A549 (cell line): ENCODE data around the gene CCR5AS.

ENCODE experiments used
- ATAC-seq, 2 experiments: fragments of 200-7000 bp in 1 of 2; fragments of >200 bp in 1 of 2; cut with Nextera tagmentation in 1 of 2; cut with Tn5 transposase in 1 of 2; 3 replicates each; pipeline versions ENCODE4 v1.8.0 to v1.9.1; 2018 to 2020; ENCODE audit warnings: mild to moderate bottlenecking in 1 of 2, moderate library complexity in 1 of 2
- CTCF ChIA-PET: fragments of 300-600 bp; sonication (Branson Sonifier 250); formaldehyde crosslinking; extraction: SDS; loops from one replicate; lab custom pipeline; 2021; ENCODE audit warnings: antibody characterized with exemption, inconsistent platforms; lab: Yijun Ruan, JAX
- POLR2A ChIA-PET: fragments of 350-600 bp; formaldehyde crosslinking; extraction: SDS; loops from one replicate; lab custom pipeline; 2021; ENCODE audit warnings: antibody characterized with exemption, inconsistent platforms; lab: Yijun Ruan, JAX
- DNase-seq, 2 experiments: peaks; one replicate each; pipeline versions ENCODE4 v3.0.0 to v3.0.0-alpha.2; 2011 to 2016; ENCODE audit warnings: low read depth in 1 of 2, low spot score in 1 of 2
- FAIRE-seq: peaks from 2 replicates; lab custom pipeline; 2011; peaks lifted over from hg19 to GRCh38; lab: Jason Lieb, UNC
- H3K27ac ChIP-seq, 2 experiments: fragments of >200 bp; sonication (Bioruptor Twin); formaldehyde crosslinking; 3 replicates each; pipeline ENCODE4 v1.5.1; 2016 to 2017
- H3K4me1 ChIP-seq: fragments of >200 bp; sonication (Bioruptor Twin); formaldehyde crosslinking; 3 replicates; pipeline ENCODE4 v1.6.1; 2016
- H3K4me2 ChIP-seq: fragments of >200 bp; sonication (Bioruptor Twin); formaldehyde crosslinking; 3 replicates; pipeline ENCODE4 v1.6.1; 2016
- H3K4me3 ChIP-seq: fragments of >200 bp; sonication (Bioruptor Twin); formaldehyde crosslinking; 3 replicates; pipeline ENCODE4 v1.5.1; 2016
- H3K9me3 ChIP-seq: fragments of >200 bp; sonication (Bioruptor Twin); formaldehyde crosslinking; 3 replicates; pipeline ENCODE4 v1.6.1; 2016
- CEBPB ChIP-seq, 2 experiments: fragments of >200 bp in 1 of 2; sonication (Bioruptor Twin) in 1 of 2; formaldehyde crosslinking in 1 of 2; IDR thresholded peaks; 2 replicates each; pipeline ENCODE4 v1.6.1; 2012 to 2016
- FOXS1 ChIP-seq: fragments of 250-450 bp; sonication (Bioruptor Pico); IDR thresholded peaks from 2 replicates; pipeline ENCODE4 v1.5.0; 2020; ENCODE audit warnings: mild to moderate bottlenecking, moderate library complexity
- GATA3 ChIP-seq: IDR thresholded peaks from 2 replicates; pipeline ENCODE4 v1.6.1; 2012; ENCODE audit warnings: borderline replicate concordance
- HOXA7 ChIP-seq: fragments of 250-450 bp; sonication (Bioruptor Pico); IDR thresholded peaks from 2 replicates; pipeline ENCODE4 v1.5.0; 2020; ENCODE audit warnings: mild to moderate bottlenecking, moderate library complexity
- HOXB13 ChIP-seq: fragments of 250-450 bp; sonication (Bioruptor Pico); IDR thresholded peaks from 2 replicates; pipeline ENCODE4 v1.5.0; 2020; ENCODE audit warnings: low read depth, mild to moderate bottlenecking, moderate library complexity
- HOXB5 ChIP-seq: fragments of 250-450 bp; sonication (Bioruptor Pico); IDR thresholded peaks from 2 replicates; pipeline ENCODE4 v1.5.0; 2020; ENCODE audit warnings: mild to moderate bottlenecking, moderate library complexity
- JUN ChIP-seq, 2 experiments: fragments of >200 bp; sonication (Bioruptor Twin); formaldehyde crosslinking; IDR thresholded peaks; 2 replicates in 1 of 2; 3 replicates in 1 of 2; pipeline ENCODE4 v1.6.1; 2016 to 2017
- KDM1A ChIP-seq: fragments of 200-600 bp; sonication (generic); IDR thresholded peaks from 2 replicates; pipeline ENCODE4 v1.6.1; 2016; ENCODE audit warnings: low read depth, mild to moderate bottlenecking
- KDM5A ChIP-seq: fragments of 200-600 bp; sonication (generic); IDR thresholded peaks from 2 replicates; pipeline ENCODE4 v1.6.1; 2016; ENCODE audit warnings: antibody characterized with exemption, mild to moderate bottlenecking
- MAFK ChIP-seq: fragments of 450-650 bp; IDR thresholded peaks from 2 replicates; pipeline ENCODE4 v1.6.1; 2014; ENCODE audit not compliant: partially characterized antibody
- NFE2L2 ChIP-seq: fragments of 150-350 bp; conservative IDR thresholded peaks from 2 replicates; pipeline ENCODE4 v1.6.1; 2014; ENCODE audit warnings: low read length
- NPAS2 ChIP-seq: fragments of 250-450 bp; sonication (Bioruptor Pico); IDR thresholded peaks from 2 replicates; pipeline ENCODE4 v1.8.0; 2022; ENCODE audit warnings: mild to moderate bottlenecking, moderate library complexity, borderline replicate concordance
- RAD21 ChIP-seq, 2 experiments: fragments of >200 bp in 1 of 2; sonication (Bioruptor Twin) in 1 of 2; formaldehyde crosslinking in 1 of 2; IDR thresholded peaks in 1 of 2; conservative IDR thresholded peaks in 1 of 2; 2 replicates in 1 of 2; 3 replicates in 1 of 2; pipeline ENCODE4 v1.6.1; 2012 to 2018; ENCODE audit warnings: inconsistent platforms in 1 of 2
- RARB ChIP-seq: fragments of 250-450 bp; sonication (Bioruptor Pico); IDR thresholded peaks from 2 replicates; pipeline ENCODE4 v1.8.0; 2021; ENCODE audit warnings: mild to moderate bottlenecking, moderate library complexity
- RNF2 ChIP-seq: fragments of 200-600 bp; sonication (generic); IDR thresholded peaks from 2 replicates; pipeline ENCODE4 v1.6.1; 2016; ENCODE audit warnings: low read depth, mild to moderate bottlenecking, antibody characterized with exemption, moderate library complexity, borderline replicate concordance
- SREBF2 ChIP-seq: fragments of 450-650 bp; IDR thresholded peaks from 2 replicates; pipeline ENCODE4 v1.6.1; 2014; ENCODE audit warnings: mild to moderate bottlenecking, moderate library complexity
- ZFP36 ChIP-seq: fragments of 450-650 bp; IDR thresholded peaks from 2 replicates; pipeline ENCODE4 v1.6.1; 2014; ENCODE audit warnings: borderline replicate concordance; ENCODE audit not compliant: partially characterized antibody
- ZSCAN20 ChIP-seq: fragments of 250-450 bp; sonication (Bioruptor Pico); IDR thresholded peaks from 2 replicates; pipeline ENCODE4 v1.8.0; 2022; ENCODE audit warnings: mild to moderate bottlenecking, moderate library complexity
- WGBS: methylation state at CpG from one replicate; pipeline ENCODE4 v1.1.6; 2017; ENCODE audit errors: missing lambda C conversion rate; 5-methylcytosine and 5-hydroxymethylcytosine counted together
- TF ChIP-seq, protein P1 (sequence below): fragments of >200 bp; sonication (Bioruptor Twin); formaldehyde crosslinking; IDR thresholded peaks from 3 replicates; pipeline ENCODE4 v1.5.1; 2016
- TF ChIP-seq, protein P2 (sequence below): fragments of >200 bp; sonication (Bioruptor Twin); formaldehyde crosslinking; IDR thresholded peaks from 3 replicates; pipeline ENCODE4 v1.6.1; 2016
- TF ChIP-seq, protein P3 (sequence below): fragments of 250-450 bp; sonication (Bioruptor Pico); IDR thresholded peaks from 2 replicates; pipeline ENCODE4 v1.5.0; 2020; ENCODE audit warnings: low read depth, mild to moderate bottlenecking, moderate library complexity
- TF ChIP-seq, protein P4 (sequence below): fragments of 250-450 bp; sonication (Bioruptor Pico); IDR thresholded peaks from 2 replicates; pipeline ENCODE4 v1.5.0; 2021; ENCODE audit warnings: mild to moderate bottlenecking, moderate library complexity, borderline replicate concordance

Gene CCR5AS

DNA sequence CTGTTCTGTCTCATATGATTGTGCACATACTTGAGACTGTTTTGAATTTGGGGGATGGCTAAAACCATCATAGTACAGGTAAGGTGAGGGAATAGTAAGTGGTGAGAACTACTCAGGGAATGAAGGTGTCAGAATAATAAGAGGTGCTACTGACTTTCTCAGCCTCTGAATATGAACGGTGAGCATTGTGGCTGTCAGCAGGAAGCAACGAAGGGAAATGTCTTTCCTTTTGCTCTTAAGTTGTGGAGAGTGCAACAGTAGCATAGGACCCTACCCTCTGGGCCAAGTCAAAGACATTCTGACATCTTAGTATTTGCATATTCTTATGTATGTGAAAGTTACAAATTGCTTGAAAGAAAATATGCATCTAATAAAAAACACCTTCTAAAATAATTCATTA is 31.1 kb downstream of the CCR5AS start (continued):
- no peak for TF ChIP-seq MAFK
- TF ChIP-seq FOXS1 (CRISPR knock-in tag) = no peak
- no peak for TF ChIP-seq HOXB13 (CRISPR knock-in tag)
- no peak for TF ChIP-seq RAD21 (conservative IDR thresholded peaks at IDR 0.05 in 1 of 2, IDR thresholded peaks at IDR 0.05 in 1 of 2)
- TF ChIP-seq ZFP36 = no peak
- TF ChIP-seq NPAS2 (CRISPR knock-in tag) = no peak
- no peak for TF ChIP-seq GATA3
- TF ChIP-seq, protein P1, sequence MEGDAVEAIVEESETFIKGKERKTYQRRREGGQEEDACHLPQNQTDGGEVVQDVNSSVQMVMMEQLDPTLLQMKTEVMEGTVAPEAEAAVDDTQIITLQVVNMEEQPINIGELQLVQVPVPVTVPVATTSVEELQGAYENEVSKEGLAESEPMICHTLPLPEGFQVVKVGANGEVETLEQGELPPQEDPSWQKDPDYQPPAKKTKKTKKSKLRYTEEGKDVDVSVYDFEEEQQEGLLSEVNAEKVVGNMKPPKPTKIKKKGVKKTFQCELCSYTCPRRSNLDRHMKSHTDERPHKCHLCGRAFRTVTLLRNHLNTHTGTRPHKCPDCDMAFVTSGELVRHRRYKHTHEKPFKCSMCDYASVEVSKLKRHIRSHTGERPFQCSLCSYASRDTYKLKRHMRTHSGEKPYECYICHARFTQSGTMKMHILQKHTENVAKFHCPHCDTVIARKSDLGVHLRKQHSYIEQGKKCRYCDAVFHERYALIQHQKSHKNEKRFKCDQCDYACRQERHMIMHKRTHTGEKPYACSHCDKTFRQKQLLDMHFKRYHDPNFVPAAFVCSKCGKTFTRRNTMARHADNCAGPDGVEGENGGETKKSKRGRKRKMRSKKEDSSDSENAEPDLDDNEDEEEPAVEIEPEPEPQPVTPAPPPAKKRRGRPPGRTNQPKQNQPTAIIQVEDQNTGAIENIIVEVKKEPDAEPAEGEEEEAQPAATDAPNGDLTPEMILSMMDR = no peak
- no peak for TF ChIP-seq SREBF2
- TF ChIP-seq CEBPB (IDR thresholded peaks at IDR 0.05) = no peak

DNA sequence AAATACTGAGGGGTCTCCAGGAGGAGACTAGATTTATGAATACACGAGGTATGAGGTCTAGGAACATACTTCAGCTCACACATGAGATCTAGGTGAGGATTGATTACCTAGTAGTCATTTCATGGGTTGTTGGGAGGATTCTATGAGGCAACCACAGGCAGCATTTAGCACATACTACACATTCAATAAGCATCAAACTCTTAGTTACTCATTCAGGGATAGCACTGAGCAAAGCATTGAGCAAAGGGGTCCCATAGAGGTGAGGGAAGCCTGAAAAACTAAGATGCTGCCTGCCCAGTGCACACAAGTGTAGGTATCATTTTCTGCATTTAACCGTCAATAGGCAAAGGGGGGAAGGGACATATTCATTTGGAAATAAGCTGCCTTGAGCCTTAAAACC is 31.6 kb downstream of the CCR5AS start:
- no peak for FAIRE-seq
- ChIA-PET CTCF (interaction anchor here (1.5 to 1.6 kb wide), 2 partner anchors 68 to 437 kb away, joined by 4 read pairs; no protein-coding TSS in a partner anchor), POLR2A (no interaction called here)
- TF ChIP-seq KDM1A = no peak
- TF ChIP-seq SREBF2 = no peak
- no peak for TF ChIP-seq JUN (IDR thresholded peaks at IDR 0.05)
- no peak for TF ChIP-seq RARB (CRISPR knock-in tag)
- TF ChIP-seq GATA3 = no peak
- TF ChIP-seq, protein P2, sequence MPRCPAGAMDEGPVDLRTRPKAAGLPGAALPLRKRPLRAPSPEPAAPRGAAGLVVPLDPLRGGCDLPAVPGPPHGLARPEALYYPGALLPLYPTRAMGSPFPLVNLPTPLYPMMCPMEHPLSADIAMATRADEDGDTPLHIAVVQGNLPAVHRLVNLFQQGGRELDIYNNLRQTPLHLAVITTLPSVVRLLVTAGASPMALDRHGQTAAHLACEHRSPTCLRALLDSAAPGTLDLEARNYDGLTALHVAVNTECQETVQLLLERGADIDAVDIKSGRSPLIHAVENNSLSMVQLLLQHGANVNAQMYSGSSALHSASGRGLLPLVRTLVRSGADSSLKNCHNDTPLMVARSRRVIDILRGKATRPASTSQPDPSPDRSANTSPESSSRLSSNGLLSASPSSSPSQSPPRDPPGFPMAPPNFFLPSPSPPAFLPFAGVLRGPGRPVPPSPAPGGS = no peak
- TF ChIP-seq HOXB5 (CRISPR knock-in tag) = no peak
- no peak for TF ChIP-seq ZSCAN20 (CRISPR knock-in tag)
- no peak for TF ChIP-seq HOXA7 (CRISPR knock-in tag)
- TF ChIP-seq, protein P3, sequence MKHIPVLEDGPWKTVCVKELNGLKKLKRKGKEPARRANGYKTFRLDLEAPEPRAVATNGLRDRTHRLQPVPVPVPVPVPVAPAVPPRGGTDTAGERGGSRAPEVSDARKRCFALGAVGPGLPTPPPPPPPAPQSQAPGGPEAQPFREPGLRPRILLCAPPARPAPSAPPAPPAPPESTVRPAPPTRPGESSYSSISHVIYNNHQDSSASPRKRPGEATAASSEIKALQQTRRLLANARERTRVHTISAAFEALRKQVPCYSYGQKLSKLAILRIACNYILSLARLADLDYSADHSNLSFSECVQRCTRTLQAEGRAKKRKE (CRISPR knock-in tag) = no peak
- no peak for TF ChIP-seq KDM5A
- TF ChIP-seq NFE2L2 = no peak
- no peak for TF ChIP-seq RAD21 (conservative IDR thresholded peaks at IDR 0.05 in 1 of 2, IDR thresholded peaks at IDR 0.05 in 1 of 2)
- TF ChIP-seq, protein P4, sequence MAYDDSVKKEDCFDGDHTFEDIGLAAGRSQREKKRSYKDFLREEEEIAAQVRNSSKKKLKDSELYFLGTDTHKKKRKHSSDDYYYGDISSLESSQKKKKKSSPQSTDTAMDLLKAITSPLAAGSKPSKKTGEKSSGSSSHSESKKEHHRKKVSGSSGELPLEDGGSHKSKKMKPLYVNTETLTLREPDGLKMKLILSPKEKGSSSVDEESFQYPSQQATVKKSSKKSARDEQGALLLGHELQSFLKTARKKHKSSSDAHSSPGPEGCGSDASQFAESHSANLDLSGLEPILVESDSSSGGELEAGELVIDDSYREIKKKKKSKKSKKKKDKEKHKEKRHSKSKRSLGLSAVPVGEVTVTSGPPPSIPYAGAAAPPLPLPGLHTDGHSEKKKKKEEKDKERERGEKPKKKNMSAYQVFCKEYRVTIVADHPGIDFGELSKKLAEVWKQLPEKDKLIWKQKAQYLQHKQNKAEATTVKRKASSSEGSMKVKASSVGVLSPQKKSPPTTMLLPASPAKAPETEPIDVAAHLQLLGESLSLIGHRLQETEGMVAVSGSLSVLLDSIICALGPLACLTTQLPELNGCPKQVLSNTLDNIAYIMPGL = no peak
- TF ChIP-seq RNF2 = no peak
- TF ChIP-seq, all 56 proteins: peak for 0
- Histone ChIP-seq H3K4me1 (no peaks in the 10 kb centered on the region), H3K4me3 (no peak overlapping the region), H3K9me3 (no peaks in the 10 kb centered on the region), H3K27ac (no peak overlapping the region), H3K4me2 (no peak overlapping the region)
- ATAC-seq (no peak), DNase-seq (no peak)
- WGBS = 19% methylated on average over 2 of the region's 2 CpGs
